Measurements from ENCODE around the gene CENPO. TPM values are rescaled to one million over a fixed set of nuclear protein-coding genes. Genes with fewer than 3 reads are reported as not detected.

Gene CENPO
- total RNA-seq, 1 experiment from 2014 or later: 29.5 TPM

Other genes with a start within 250 kb of the CENPO start
- 53.8 and 74.2 TPM in 2 replicates for gene PTRHD1, start within 50 bp of the CENPO start, total RNA-seq (2014; rRNA removed; shearing (Covaris generic))
- 20.4 and 22.3 TPM in 2 replicates for gene ADCY3, start 126.8 kb downstream of the CENPO start, total RNA-seq (2014; rRNA removed; shearing (Covaris generic))
- gene DNAJC27, start 178.5 kb downstream of the CENPO start, total RNA-seq (2014; rRNA removed; shearing (Covaris generic)): 6.5 and 9.8 TPM in 2 replicates
- 0.18 and 0.37 TPM in 2 replicates for gene EFR3B, start 248.7 kb downstream of the CENPO start, total RNA-seq (2014; rRNA removed; shearing (Covaris generic))

All from G401 (cell line).